Adrenal gland (tissue), 12 donors: Measurements from ENCODE around the gene GLYAT. TPM values are rescaled to one million over a fixed set of nuclear protein-coding genes. Genes with fewer than 3 reads are reported as not detected.

Experiments used
- DNase-seq, 7 donors: peaks; one replicate each; pipeline ENCODE4 v3.0.0-alpha.2; 2019 to 2020
- H3K27ac ChIP-seq, 5 donors: fragments of 200-600 bp; sonication (generic) in 4 of 5; 1 replicate in 3 of 5; 2 replicates in 2 of 5; pipeline versions ENCODE4 v1.5.1 to v1.8.0; 2016 to 2020; ENCODE audit warnings: mild to moderate bottlenecking in 1 of 5
- H3K27me3 ChIP-seq: fragments of 200-600 bp; 2 replicates; pipeline ENCODE4 v1.8.0; 2021
- H3K36me3 ChIP-seq, 2 donors: fragments of 200-600 bp; replicated peaks in 1 of 2; 1 replicate in 1 of 2; 2 replicates in 1 of 2; pipeline versions ENCODE4 v1.5.1 to v1.8.0; 2018 to 2022
- H3K4me1 ChIP-seq, 2 donors: fragments of 200-600 bp; replicated peaks in 1 of 2; 1 replicate in 1 of 2; 2 replicates in 1 of 2; pipeline versions ENCODE4 v1.5.1 to v1.8.0; 2018 to 2021
- H3K4me3 ChIP-seq, 4 donors: fragments of 200-600 bp; sonication (generic) in 3 of 4; one replicate each; pipeline ENCODE4 v1.5.1; 2016 to 2018
- H3K9me3 ChIP-seq, 3 donors: fragments of 200-600 bp; sonication (generic) in 1 of 3; replicated peaks in 1 of 3; 1 replicate in 2 of 3; 2 replicates in 1 of 3; pipeline versions ENCODE4 v1.5.1 to v1.8.0; 2016 to 2021
- POLR2A ChIP-seq, 2 donors: fragments of 450-650 bp; IDR thresholded peaks; one replicate each; pipeline ENCODE4 v1.6.1; 2017; ENCODE audit warnings: antibody characterized with exemption in 2 of 2, mild to moderate bottlenecking in 2 of 2, moderate library complexity in 1 of 2
- WGBS, 4 donors: extraction: QIAGEN DNeasy Blood & Tissue Kit in 2 of 4; methylation state at CpG; one replicate each; pipeline versions ENCODE4 v1.1.5 to v1.1.7; 2013 to 2017; 5-methylcytosine and 5-hydroxymethylcytosine counted together
- intact Hi-C, 2 donors: fragments of 100-400 bp; cut with DNase I; formaldehyde crosslinking; loops; one replicate each; pipeline versions ENCODE4 v1.14.1 to v1.15.0; 2022 to 2023
- polyA plus RNA-seq, 3 donors: library from polyadenylated mRNA; stranded (reverse); fragments of 200-250 nt in 2 of 3; fragments of 350-450 nt in 1 of 3; fragmentation: Illumina TruSeq in 1 of 3; extraction: RNeasy Lipid Tissue Mini Kit (QIAGEN cat#74804) in 1 of 3; gene quantifications; one replicate each; pipeline ENCODE4 v1.2.3, GENCODE V29; 2013 to 2014
- total RNA-seq, 9 donors: library from RNA; depleted of rRNA in 4 of 9; stranded (reverse); fragments of >200 nt in 4 of 9; fragments of 120-200 nt in 1 of 9; fragmentation: NEBNext Ultra II Directional in 1 of 9; extraction: Animal tissue kit (Norgen Biotek cat#: 25700) in 1 of 9; gene quantifications; one replicate each; pipeline versions ENCODE4 v1.1.0 to v1.2.4, GENCODE V29; 2013 to 2023
- TF ChIP-seq, protein P1 (sequence below), 6 experiments: fragments of 450-650 bp in 4 of 6; fragments of 200-600 bp in 2 of 6; sonication (generic) in 1 of 6; IDR thresholded peaks; 1 replicate in 5 of 6; 2 replicates in 1 of 6; pipeline versions ENCODE4 v1.5.1 to v1.8.0; 2016 to 2021; ENCODE audit warnings: antibody characterized with exemption in 6 of 6, mild to moderate bottlenecking in 2 of 6, moderate library complexity in 1 of 6
- donor health status: healthy with polysubstance abuse.
- donor health status: Bipolar disorder and iron deficiency.
- donor health status: DM: yes; HTN: yes; CAD: no.
- donor health status: DM: no; HTN: no; CAD: no.
- donor health status: DM: no; HTN: no; CAD: no.
- donor health status: DM: yes; HTN: yes; CAD: no.

GLYAT gene
- total and polyA plus RNA-seq, 12 donors: 0.09 to 0.29 (median 0.13) TPM; not detected in 9

GRCh38 chr11:58775066-58775708, 43.4 kb upstream of the GLYAT start:
- Histone ChIP-seq H3K9me3 (peaks cover 0 to 4% (median 0%) of the 10 kb centered on the region in 3 donors), H3K4me3 (no peak overlapping the region), H3K27me3 (no peaks in the 10 kb centered on the region), H3K4me1 (no peaks in the 10 kb centered on the region), H3K27ac (no peak overlapping the region), H3K36me3 (no peaks in the 10 kb centered on the region)
- WGBS, 4 donors: 79 to 100% (median 85%) methylated on average over 4 to 5 of the region's 5 CpGs
- intact Hi-C loops: no loop called here
- DNase-seq: no peak
- TF ChIP-seq POLR2A (IDR thresholded peaks at IDR 0.05): no peak

DNA sequence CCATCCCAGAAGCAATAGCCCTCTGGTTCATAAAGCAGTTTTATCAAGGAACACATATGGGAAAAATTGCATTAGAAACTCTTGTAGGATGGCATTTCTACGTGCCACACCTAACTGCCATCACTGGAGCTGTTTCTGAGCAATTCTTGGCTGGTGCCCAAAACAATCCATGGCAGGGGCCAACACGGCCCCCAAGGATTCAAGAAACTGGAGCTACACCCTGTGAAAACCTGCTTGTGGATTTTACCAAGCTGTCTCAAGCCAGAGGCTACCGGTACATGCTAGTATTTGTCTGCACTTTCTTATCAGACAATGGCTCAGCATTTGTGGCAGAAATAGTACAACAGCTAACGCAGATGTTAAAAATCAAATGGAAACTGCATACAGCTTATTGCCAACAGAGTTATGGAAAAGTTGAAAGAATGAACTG, 42.4 kb upstream of the GLYAT start:
- peaks cover 0 to 4% (median 0%) of the 10 kb centered on the region in 3 donors for H3K9me3 ChIP-seq
- H3K27ac ChIP-seq: no peak overlapping the region
- H3K4me1 ChIP-seq: no peaks in the 10 kb centered on the region
- H3K4me3 ChIP-seq: no peak overlapping the region
- DNase-seq: no peak
- no peaks in the 10 kb centered on the region for H3K36me3 ChIP-seq
- no peak for TF ChIP-seq POLR2A (IDR thresholded peaks at IDR 0.05)
- TF ChIP-seq, protein P1, sequence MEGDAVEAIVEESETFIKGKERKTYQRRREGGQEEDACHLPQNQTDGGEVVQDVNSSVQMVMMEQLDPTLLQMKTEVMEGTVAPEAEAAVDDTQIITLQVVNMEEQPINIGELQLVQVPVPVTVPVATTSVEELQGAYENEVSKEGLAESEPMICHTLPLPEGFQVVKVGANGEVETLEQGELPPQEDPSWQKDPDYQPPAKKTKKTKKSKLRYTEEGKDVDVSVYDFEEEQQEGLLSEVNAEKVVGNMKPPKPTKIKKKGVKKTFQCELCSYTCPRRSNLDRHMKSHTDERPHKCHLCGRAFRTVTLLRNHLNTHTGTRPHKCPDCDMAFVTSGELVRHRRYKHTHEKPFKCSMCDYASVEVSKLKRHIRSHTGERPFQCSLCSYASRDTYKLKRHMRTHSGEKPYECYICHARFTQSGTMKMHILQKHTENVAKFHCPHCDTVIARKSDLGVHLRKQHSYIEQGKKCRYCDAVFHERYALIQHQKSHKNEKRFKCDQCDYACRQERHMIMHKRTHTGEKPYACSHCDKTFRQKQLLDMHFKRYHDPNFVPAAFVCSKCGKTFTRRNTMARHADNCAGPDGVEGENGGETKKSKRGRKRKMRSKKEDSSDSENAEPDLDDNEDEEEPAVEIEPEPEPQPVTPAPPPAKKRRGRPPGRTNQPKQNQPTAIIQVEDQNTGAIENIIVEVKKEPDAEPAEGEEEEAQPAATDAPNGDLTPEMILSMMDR (IDR thresholded peaks at IDR 0.05): no peak
- H3K27me3 ChIP-seq: no peaks in the 10 kb centered on the region
- 70 to 77% (median 72%) methylated on average over 4 of the region's 4 CpGs for WGBS, 4 donors
- intact Hi-C loops: no loop called here

GRCh38 chr11:58773337-58773736, 41.6 kb upstream of the GLYAT start:
- H3K4me1 ChIP-seq: no peaks in the 10 kb centered on the region
- H3K27me3 ChIP-seq: no peaks in the 10 kb centered on the region
- H3K36me3 ChIP-seq: no peaks in the 10 kb centered on the region
- intact Hi-C loops: no loop called here
- DNase-seq: no peak
- no peaks in the 10 kb centered on the region for H3K9me3 ChIP-seq
- TF ChIP-seq, protein P1 (IDR thresholded peaks at IDR 0.05): no peak
- no peak for TF ChIP-seq POLR2A (IDR thresholded peaks at IDR 0.05)
- no peak overlapping the region for H3K4me3 ChIP-seq
- WGBS, 4 donors: 78 to 93% (median 86%) methylated on average over 3 of the region's 3 CpGs
- no peak overlapping the region for H3K27ac ChIP-seq

DNA sequence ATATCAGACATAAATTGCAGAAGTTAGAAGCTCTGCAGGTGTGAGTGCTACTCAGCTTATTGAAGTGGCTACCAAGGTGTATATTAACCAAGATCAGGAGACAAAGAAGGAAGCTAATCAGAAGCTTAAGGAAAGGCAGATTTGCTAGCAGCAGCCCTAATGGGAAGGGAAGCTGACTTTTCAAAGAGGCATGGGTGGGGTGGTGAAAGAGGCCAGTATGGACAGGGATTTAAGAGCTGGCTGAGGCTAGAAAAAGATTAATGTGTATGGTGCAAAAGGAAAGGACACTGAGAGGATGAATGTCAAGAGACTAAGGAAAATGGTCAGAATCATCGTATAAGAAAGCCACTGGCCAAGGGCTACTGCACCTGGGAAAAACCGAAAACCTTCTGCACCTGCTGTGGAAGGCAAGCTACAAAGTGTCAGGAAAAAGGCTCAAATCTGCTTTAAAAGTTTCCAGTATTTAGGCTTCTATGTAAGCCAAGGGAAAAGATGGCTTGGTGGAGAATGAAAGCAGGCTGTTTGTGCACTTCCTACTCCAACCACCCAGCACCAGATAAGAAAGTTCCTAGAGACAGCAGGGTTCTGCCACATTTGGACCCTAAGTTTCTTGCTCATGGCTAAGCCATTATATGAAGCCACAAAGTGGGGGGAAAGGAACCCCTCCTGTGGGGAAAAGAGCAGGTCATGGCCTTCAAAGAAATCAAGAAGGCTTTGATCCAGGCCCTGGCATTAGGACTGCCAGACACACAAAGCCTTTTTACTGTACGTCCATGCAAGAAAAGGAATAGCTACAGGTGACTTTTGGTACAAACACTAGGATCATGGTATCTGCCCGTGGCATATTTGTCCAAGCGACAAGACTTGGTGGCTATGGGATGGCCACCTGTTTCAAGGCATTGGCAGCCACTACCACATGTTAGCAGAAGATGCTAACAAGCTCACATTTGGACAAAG, 40.9 kb upstream of the GLYAT start:
- intact Hi-C loops: no loop called here
- 77 to 91% (median 82%) methylated on average over 5 of the region's 5 CpGs for WGBS, 4 donors
- DNase-seq: no peak

More for the DNA sequence above, 40.9 kb upstream of the GLYAT start:
- Histone ChIP-seq H3K9me3 (no peaks in the 10 kb centered on the region), H3K27me3 (no peaks in the 10 kb centered on the region), H3K4me3 (no peak overlapping the region), H3K4me1 (no peaks in the 10 kb centered on the region), H3K36me3 (no peaks in the 10 kb centered on the region), H3K27ac (no peak overlapping the region)
- TF ChIP-seq, protein P1 (IDR thresholded peaks at IDR 0.05): no peak
- TF ChIP-seq POLR2A (IDR thresholded peaks at IDR 0.05): no peak
